Testis (tissue), 3 donors: ENCODE results near the gene WDR48. TPM values are rescaled to one million over a fixed set of nuclear protein-coding genes. Genes with fewer than 3 reads are reported as not detected.
A peak's percentile ranks its signal among the peaks of the same experiment; 100 is the strongest.

Experiments
- DNase-seq: peaks from one replicate; pipeline ENCODE4 v3.0.0-alpha.2; 2019
- H3K27ac ChIP-seq, 2 donors: fragments of 200-600 bp; sonication (generic); one replicate each; pipeline ENCODE4 v1.5.1; 2019
- H3K27me3 ChIP-seq: fragments of 200-600 bp; sonication (generic); one replicate; pipeline ENCODE4 v1.5.1; 2019
- H3K36me3 ChIP-seq: fragments of 200-600 bp; sonication (generic); one replicate; pipeline ENCODE4 v1.5.1; 2017; ENCODE audit warnings: low read depth; ENCODE audit errors: missing control alignments
- H3K4me1 ChIP-seq: fragments of 200-600 bp; sonication (generic); one replicate; pipeline ENCODE4 v1.5.1; 2019
- H3K4me3 ChIP-seq, 2 donors: fragments of 200-600 bp; sonication (generic); one replicate each; pipeline ENCODE4 v1.5.1; 2017 to 2019
- H3K9me3 ChIP-seq: fragments of 200-600 bp; sonication (generic); one replicate; pipeline ENCODE4 v1.5.1; 2017
- POLR2A ChIP-seq: fragments of 450-650 bp; IDR thresholded peaks from one replicate; pipeline ENCODE4 v1.6.1; 2017; ENCODE audit warnings: antibody characterized with exemption, mild to moderate bottlenecking, moderate library complexity
- WGBS, 2 donors: methylation state at CpG; one replicate each; pipeline ENCODE4 v1.1.5; 2018; 5-methylcytosine and 5-hydroxymethylcytosine counted together
- intact Hi-C: fragments of 100-400 bp; cut with DNase I; formaldehyde crosslinking; loops from one replicate; pipeline ENCODE4 v1.15.1; 2023; ENCODE audit warnings: low total_unique reads
- polyA plus RNA-seq: library from polyadenylated mRNA; stranded (reverse); fragments of 350-450 nt; fragmentation: Illumina TruSeq; extraction: RNeasy Lipid Tissue Mini Kit (QIAGEN cat#74804); gene quantifications from one replicate; pipeline ENCODE4 v1.2.3, GENCODE V29; 2014; ENCODE audit warnings: low read depth, low replicate concordance; ENCODE audit not compliant: insufficient read depth
- total RNA-seq, 2 donors: library from RNA; depleted of rRNA; stranded (reverse); fragments of >200 nt; gene quantifications; one replicate each; pipeline ENCODE4 v1.2.3, GENCODE V29; 2016
- TF ChIP-seq, protein P1 (sequence below), 3 experiments: fragments of 450-650 bp in 2 of 3; fragments of 200-600 bp in 1 of 3; sonication (generic) in 1 of 3; IDR thresholded peaks; one replicate each; pipeline ENCODE4 v1.5.1; 2016 to 2019; ENCODE audit warnings: antibody characterized with exemption in 3 of 3, mild to moderate bottlenecking in 2 of 3, moderate library complexity in 1 of 3

Gene WDR48
- total and polyA plus RNA-seq, 3 donors from 2014 or later = 67.8 to 130 (median 74.1) TPM

DNA sequence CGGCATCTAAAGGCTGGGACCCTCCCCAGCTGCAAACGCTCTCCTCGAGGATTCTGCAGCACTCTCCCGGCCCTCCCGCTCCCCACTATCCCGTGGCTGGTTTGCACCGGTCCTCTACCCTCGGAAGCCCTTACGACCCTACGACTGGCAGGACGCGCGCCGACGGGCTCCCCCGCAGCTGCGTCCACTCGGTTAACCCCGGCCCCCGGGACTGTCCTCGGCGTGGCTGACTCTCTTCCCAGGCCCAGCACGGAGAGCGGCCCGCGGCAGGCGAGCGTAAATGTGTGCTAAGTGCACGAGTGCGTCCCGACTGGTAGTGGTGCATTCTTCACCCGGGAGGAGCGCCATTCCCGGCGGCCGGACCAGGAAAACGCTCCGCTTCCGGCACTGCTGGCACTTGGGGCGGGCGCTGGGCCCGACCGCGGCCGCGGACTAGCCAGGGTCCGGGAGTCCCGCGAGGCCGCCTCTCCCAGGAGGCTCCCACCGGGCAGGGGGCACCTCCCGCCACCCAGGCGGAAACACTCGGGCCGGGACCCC is 55.1 kb downstream of the WDR48 start:
- Histone ChIP-seq H3K27ac (peak overlapping the region; percentile 71 to 93), H3K27me3 (no peaks in the 10 kb centered on the region), H3K4me1 (peaks cover 25% of the 10 kb centered on the region), H3K9me3 (no peaks in the 10 kb centered on the region), H3K36me3 (no peaks in the 10 kb centered on the region), H3K4me3 (peak overlapping the region; percentile 92 to 96)
- WGBS, 2 donors = 1% methylated on average over 10 to 29 of the region's 55 CpGs
- DNase-seq = peak; percentile 56
- intact Hi-C loops = no loop called here
- TF ChIP-seq POLR2A = no peak
- TF ChIP-seq, protein P1, sequence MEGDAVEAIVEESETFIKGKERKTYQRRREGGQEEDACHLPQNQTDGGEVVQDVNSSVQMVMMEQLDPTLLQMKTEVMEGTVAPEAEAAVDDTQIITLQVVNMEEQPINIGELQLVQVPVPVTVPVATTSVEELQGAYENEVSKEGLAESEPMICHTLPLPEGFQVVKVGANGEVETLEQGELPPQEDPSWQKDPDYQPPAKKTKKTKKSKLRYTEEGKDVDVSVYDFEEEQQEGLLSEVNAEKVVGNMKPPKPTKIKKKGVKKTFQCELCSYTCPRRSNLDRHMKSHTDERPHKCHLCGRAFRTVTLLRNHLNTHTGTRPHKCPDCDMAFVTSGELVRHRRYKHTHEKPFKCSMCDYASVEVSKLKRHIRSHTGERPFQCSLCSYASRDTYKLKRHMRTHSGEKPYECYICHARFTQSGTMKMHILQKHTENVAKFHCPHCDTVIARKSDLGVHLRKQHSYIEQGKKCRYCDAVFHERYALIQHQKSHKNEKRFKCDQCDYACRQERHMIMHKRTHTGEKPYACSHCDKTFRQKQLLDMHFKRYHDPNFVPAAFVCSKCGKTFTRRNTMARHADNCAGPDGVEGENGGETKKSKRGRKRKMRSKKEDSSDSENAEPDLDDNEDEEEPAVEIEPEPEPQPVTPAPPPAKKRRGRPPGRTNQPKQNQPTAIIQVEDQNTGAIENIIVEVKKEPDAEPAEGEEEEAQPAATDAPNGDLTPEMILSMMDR (IDR thresholded peaks at IDR 0.05) = no peak

DNA sequence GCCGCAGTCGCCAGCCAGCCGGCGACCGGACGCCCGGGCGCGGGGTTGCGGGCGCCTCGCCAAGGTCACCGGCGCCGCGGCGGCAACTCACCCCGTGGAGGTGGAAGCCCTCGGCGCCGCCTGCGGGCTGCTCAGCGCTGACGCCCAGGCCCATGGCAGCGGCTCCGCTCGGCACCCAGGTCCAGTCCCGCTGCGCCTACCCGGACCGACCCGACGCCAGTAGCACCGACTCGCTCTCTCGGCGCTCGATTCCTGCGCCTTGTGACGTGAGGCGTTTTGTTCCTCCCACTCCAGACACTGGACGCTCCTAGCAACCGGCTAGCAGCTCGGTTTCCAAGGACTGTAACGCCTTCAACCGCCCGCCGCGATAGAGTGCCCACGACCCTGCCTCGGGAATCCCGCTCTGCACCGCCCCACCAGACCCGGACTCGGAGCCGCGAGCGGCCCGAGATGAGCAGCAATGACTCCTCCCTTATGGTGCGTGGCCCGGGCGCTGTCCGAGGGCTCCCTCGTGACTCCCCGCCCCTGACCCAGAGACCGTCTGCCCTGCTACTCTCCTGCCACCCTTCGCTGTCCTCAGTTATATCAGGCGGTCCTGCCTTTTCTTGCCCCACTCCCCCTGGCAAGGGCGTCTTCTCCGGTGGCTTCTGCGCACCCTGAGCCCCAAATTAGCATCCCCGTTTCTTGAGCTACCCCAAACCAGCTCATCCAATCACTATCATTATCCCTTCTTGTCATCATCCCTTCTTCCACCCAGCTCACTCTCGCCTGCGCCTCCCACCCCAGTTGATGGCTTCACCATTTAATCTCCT is 55.8 kb downstream of the WDR48 start, which contains the start of the genes GORASP1 and TTC21A:
Gene GORASP1, minus strand, starts transcription at position 240 of the 812 bp plus-strand sequence. Its CDS starts 86 bp downstream, at position 154.
Gene TTC21A, plus strand, starts transcription at position 293 of the 812 bp plus-strand sequence. Its CDS starts 158 bp downstream, at position 451.
- Histone ChIP-seq H3K27ac (peak within 1 kb of the TSS; percentile 71 to 93), H3K9me3 (no peaks in the 10 kb centered on the region), H3K36me3 (no peaks in the 10 kb centered on the region), H3K4me3 (peak within 1 kb of the TSS; percentile 92 to 96), H3K4me1 (peaks cover 25% of the 10 kb centered on the region), H3K27me3 (no peaks in the 10 kb centered on the region)
- peak; percentile 43 for TF ChIP-seq POLR2A
- TF ChIP-seq, protein P1 (IDR thresholded peaks at IDR 0.05) = no peak
- peak; percentile 96 for DNase-seq
- 0 to 1% methylated on average over 46 to 72 of the region's 74 CpGs for WGBS, 2 donors
- intact Hi-C loops = no loop called here

DNA sequence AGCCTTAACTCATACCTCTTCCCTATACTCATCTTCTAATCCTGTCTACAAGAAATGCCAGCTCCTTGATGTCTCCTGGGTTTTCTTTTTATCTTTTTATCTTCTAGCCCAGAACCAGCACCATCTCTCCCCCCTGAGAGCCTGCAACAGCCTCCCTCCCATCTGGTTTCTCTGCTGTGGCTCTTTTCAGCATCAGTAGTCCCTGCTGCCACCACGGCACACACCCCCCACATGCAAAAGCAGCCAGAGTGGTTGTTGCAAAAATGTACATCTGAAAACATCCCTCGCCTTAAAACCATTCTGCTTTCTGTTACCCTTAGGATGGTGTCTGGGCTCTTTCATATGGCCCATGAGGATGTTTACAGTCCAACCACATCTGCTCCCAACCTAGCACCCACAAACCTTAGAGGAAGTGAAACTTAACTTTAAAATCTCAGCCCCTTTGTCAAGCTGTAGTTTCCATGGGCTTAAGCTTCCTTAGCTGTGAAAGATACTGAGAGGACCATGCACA is 56.4 kb downstream of the WDR48 start:
- peak overlapping the region; percentile 71 to 93 for H3K27ac ChIP-seq
- WGBS, 2 donors = 18 to 20% methylated on average over 2 of the region's 2 CpGs
- peaks cover 25% of the 10 kb centered on the region for H3K4me1 ChIP-seq
- peak overlapping the region; percentile 92 to 96 for H3K4me3 ChIP-seq
- TF ChIP-seq, protein P1 (IDR thresholded peaks at IDR 0.05) = no peak
- intact Hi-C loops = no loop called here
- no peaks in the 10 kb centered on the region for H3K27me3 ChIP-seq
- no peaks in the 10 kb centered on the region for H3K9me3 ChIP-seq
- no peaks in the 10 kb centered on the region for H3K36me3 ChIP-seq
- no peak for DNase-seq

DNA sequence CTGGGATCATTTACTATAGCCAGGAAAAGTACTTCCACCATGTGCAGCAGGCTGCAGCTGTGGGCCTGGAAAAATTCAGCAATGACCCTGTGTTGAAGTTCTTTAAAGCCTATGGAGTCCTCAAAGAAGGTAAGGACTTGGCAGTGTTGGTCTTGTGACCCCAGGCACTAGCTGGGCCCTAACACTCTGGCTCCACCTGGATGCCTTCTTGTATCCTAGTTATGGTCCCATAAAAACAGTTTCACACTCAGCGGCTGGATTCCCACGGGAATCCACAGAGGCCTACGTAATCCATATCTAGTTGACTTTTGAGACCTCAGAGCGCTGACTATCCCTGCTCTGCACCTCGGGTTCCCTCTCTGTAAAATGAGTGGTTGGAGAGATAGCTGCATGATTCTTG is 57.3 kb downstream of the WDR48 start:
- Histone ChIP-seq H3K27ac (no peak overlapping the region), H3K4me3 (no peak overlapping the region), H3K36me3 (no peaks in the 10 kb centered on the region), H3K9me3 (no peaks in the 10 kb centered on the region), H3K4me1 (peaks cover 18% of the 10 kb centered on the region), H3K27me3 (no peaks in the 10 kb centered on the region)
- TF ChIP-seq POLR2A = no peak
- TF ChIP-seq, protein P1 (IDR thresholded peaks at IDR 0.05) = no peak
- WGBS, 2 donors = 92% methylated on average over 5 of the region's 5 CpGs
- intact Hi-C loops = no loop called here
- no peak for DNase-seq
